ENCODE results near the gene PKP3.
A peak's percentile ranks its signal among the peaks of the same experiment; 100 is the strongest.

DNA sequence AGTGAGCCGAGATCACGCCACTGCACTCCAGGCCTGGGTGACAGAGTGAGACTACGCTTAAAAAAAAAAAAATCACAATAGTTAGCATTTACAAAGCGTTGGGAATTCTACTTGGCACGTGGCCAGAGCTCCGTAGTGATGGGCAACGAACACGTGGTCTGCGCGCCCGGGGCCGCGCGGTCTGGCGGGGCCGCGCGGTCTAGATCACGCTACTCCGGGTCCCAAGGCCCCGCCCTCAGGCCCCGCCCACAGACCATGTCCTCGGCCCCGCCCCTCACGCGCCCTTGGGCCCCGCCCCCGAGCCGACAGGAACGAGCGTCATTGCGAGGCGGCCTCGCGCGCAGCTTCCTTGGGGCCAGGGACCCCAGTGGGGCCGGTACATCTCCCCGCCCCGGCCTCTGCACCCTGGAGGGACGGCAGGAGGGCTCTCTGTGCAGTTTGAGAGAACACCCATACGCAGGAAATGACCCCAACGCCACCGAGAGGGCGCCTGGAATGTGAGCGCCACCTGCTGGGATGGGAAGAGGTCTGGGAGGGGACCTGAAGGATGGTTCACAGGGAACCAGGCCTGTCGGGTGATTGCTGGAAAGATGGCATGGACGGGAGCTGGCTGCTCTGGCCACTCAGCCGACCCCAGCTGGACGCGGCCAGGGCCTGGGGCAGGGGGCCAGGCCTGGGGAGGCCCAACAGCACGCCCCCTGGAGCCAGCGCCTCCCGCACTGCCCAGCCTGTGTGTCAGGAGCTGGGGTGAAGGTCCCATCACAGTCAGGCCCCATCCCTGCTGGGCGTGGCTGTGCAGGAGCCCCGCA, 54.1 kb downstream of the PKP3 start:
- TF ChIP-seq, protein P1, sequence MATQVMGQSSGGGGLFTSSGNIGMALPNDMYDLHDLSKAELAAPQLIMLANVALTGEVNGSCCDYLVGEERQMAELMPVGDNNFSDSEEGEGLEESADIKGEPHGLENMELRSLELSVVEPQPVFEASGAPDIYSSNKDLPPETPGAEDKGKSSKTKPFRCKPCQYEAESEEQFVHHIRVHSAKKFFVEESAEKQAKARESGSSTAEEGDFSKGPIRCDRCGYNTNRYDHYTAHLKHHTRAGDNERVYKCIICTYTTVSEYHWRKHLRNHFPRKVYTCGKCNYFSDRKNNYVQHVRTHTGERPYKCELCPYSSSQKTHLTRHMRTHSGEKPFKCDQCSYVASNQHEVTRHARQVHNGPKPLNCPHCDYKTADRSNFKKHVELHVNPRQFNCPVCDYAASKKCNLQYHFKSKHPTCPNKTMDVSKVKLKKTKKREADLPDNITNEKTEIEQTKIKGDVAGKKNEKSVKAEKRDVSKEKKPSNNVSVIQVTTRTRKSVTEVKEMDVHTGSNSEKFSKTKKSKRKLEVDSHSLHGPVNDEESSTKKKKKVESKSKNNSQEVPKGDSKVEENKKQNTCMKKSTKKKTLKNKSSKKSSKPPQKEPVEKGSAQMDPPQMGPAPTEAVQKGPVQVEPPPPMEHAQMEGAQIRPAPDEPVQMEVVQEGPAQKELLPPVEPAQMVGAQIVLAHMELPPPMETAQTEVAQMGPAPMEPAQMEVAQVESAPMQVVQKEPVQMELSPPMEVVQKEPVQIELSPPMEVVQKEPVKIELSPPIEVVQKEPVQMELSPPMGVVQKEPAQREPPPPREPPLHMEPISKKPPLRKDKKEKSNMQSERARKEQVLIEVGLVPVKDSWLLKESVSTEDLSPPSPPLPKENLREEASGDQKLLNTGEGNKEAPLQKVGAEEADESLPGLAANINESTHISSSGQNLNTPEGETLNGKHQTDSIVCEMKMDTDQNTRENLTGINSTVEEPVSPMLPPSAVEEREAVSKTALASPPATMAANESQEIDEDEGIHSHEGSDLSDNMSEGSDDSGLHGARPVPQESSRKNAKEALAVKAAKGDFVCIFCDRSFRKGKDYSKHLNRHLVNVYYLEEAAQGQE (IDR thresholded peaks at IDR 0.05; ENCODE audit: low read depth, low read length), result no peak
- TF ChIP-seq, protein P2, sequence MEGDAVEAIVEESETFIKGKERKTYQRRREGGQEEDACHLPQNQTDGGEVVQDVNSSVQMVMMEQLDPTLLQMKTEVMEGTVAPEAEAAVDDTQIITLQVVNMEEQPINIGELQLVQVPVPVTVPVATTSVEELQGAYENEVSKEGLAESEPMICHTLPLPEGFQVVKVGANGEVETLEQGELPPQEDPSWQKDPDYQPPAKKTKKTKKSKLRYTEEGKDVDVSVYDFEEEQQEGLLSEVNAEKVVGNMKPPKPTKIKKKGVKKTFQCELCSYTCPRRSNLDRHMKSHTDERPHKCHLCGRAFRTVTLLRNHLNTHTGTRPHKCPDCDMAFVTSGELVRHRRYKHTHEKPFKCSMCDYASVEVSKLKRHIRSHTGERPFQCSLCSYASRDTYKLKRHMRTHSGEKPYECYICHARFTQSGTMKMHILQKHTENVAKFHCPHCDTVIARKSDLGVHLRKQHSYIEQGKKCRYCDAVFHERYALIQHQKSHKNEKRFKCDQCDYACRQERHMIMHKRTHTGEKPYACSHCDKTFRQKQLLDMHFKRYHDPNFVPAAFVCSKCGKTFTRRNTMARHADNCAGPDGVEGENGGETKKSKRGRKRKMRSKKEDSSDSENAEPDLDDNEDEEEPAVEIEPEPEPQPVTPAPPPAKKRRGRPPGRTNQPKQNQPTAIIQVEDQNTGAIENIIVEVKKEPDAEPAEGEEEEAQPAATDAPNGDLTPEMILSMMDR (IDR thresholded peaks at IDR 0.05), result peak; percentile 93
- TF ChIP-seq GABPA (IDR thresholded peaks at IDR 0.05; ENCODE audit: low read depth) (peak; percentile 21; the same call in 1 of the 2 replicates), RXRA (IDR thresholded peaks at IDR 0.05; ENCODE audit: borderline replicate concordance, low read depth) (no peak), SMC3 (IDR thresholded peaks at IDR 0.05; ENCODE audit: low read depth, low read length) (peak; percentile 64), EZH2phosphoT487 (IDR thresholded peaks at IDR 0.05; ENCODE audit: borderline replicate concordance, low read depth) (no peak), POLR2AphosphoS5 (IDR thresholded peaks at IDR 0.05; ENCODE audit: low read depth, low read length) (peak; percentile 83), TAF1 (IDR thresholded peaks at IDR 0.05; ENCODE audit: borderline replicate concordance, low read depth, low read length) (peak; percentile 34; the same call in 1 of the 2 replicates), FOXJ3 (CRISPR knock-in tag; IDR thresholded peaks at IDR 0.05) (no peak), RAD21 (IDR thresholded peaks at IDR 0.05; ENCODE audit: low read length) (peak; percentile 78)
- TF ChIP-seq, protein P3, sequence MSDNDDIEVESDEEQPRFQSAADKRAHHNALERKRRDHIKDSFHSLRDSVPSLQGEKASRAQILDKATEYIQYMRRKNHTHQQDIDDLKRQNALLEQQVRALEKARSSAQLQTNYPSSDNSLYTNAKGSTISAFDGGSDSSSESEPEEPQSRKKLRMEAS (IDR thresholded peaks at IDR 0.05; ENCODE audit: low read depth), result peak; percentile 72; the same call in 1 of the 2 replicates
